HepG2 (cell line): Measurements from ENCODE around the gene NMU. TPM values are rescaled to one million over a fixed set of nuclear protein-coding genes. Genes with fewer than 3 reads are reported as not detected.

Experiments used
- ATAC-seq: fragments of 200-7000 bp; cut with Tn5 transposase; 3 replicates; pipeline ENCODE4 v1.9.1; 2020; ENCODE audit warnings: mild to moderate bottlenecking, moderate library complexity
- BruUV-seq: library from RNA; stranded (reverse); fragments of 400-500 nt; replicated peaks from 2 replicates; lab custom pipeline; 2021; lab: Mats Ljungman, UMichigan
- CTCF ChIA-PET: fragments of 300-600 bp; formaldehyde crosslinking; extraction: SDS; loops from one replicate; lab custom pipeline; 2021; ENCODE audit warnings: low total read pairs, inconsistent platforms, low intra/inter-chr PET ratio; lab: Yijun Ruan, JAX
- POLR2A ChIA-PET: fragments of 350-600 bp; sonication (Branson Sonifier 250); formaldehyde crosslinking; loops from one replicate; lab custom pipeline; 2020; ENCODE audit warnings: antibody characterized with exemption, inconsistent platforms; lab: Yijun Ruan, JAX
- DNase-seq: peaks from one replicate; pipeline ENCODE4 v3.0.0-alpha.2; 2015; ENCODE audit warnings: low spot score
- FAIRE-seq: peaks from 3 replicates; lab custom pipeline; 2011; peaks lifted over from hg19 to GRCh38; lab: Jason Lieb, UNC
- H2AFZ ChIP-seq: one replicate; pipeline ENCODE4 v1.6.1; 2011; ENCODE audit warnings: low read length, inconsistent platforms
- H3K27ac ChIP-seq: fragments of 300-600 bp; 3 replicates; pipeline ENCODE4 v1.8.0; 2011; ENCODE audit warnings: mixed run types, mild to moderate bottlenecking, mixed read lengths, low read length, inconsistent platforms; ENCODE audit not compliant: insufficient read depth; ENCODE audit errors: extremely low read length
- H3K27me3 ChIP-seq, 2 experiments: fragments of 200-600 bp in 1 of 2; 2 replicates in 1 of 2; 3 replicates in 1 of 2; pipeline versions ENCODE4 v1.6.0 to v1.8.0; 2011; ENCODE audit warnings: low read length in 2 of 2, mild to moderate bottlenecking in 2 of 2, moderate library complexity in 2 of 2, inconsistent platforms in 1 of 2; ENCODE audit not compliant: insufficient read depth in 2 of 2, control insufficient read depth in 1 of 2
- H3K36me3 ChIP-seq, 2 experiments: fragments of 200-600 bp in 1 of 2; replicated peaks in 1 of 2; 2 replicates in 1 of 2; 3 replicates in 1 of 2; pipeline versions ENCODE4 v1.5.1 to v1.8.0; 2011; ENCODE audit warnings: low read length in 2 of 2, inconsistent platforms in 1 of 2; ENCODE audit not compliant: insufficient read depth in 2 of 2, control insufficient read depth in 1 of 2
- H3K4me1 ChIP-seq: 2 replicates; pipeline ENCODE4 v1.5.1; 2012; ENCODE audit warnings: low read length, inconsistent platforms; ENCODE audit not compliant: insufficient read depth
- H3K4me2 ChIP-seq: 2 replicates; pipeline ENCODE4 v1.6.0; 2011; ENCODE audit warnings: low read depth, low read length, inconsistent platforms
- H3K4me3 ChIP-seq, 3 experiments: fragments of 200-600 bp in 1 of 3; sonication (generic), shearing (Covaris generic) in 1 of 3; replicated peaks in 1 of 3; 2 replicates each; pipeline ENCODE4 v1.5.1; 2011 to 2016; ENCODE audit warnings: low read length in 3 of 3, inconsistent platforms in 2 of 3, low read depth in 2 of 3, mild to moderate bottlenecking in 2 of 3, control low read depth in 1 of 3, mixed read lengths in 1 of 3; ENCODE audit not compliant: insufficient read depth in 1 of 3
- H3K79me2 ChIP-seq: one replicate; pipeline ENCODE4 v1.6.1; 2011; ENCODE audit warnings: low read length, inconsistent platforms; ENCODE audit not compliant: insufficient read depth
- H3K9ac ChIP-seq: 2 replicates; pipeline ENCODE4 v1.6.0; 2011; ENCODE audit warnings: mild to moderate bottlenecking, low read depth, low read length, inconsistent platforms; ENCODE audit not compliant: insufficient read depth
- H3K9me3 ChIP-seq: 2 replicates; pipeline ENCODE4 v1.5.1; 2012; ENCODE audit warnings: mild to moderate bottlenecking, low read length
- H4K20me1 ChIP-seq: 2 replicates; pipeline ENCODE4 v1.6.0; 2011; ENCODE audit warnings: inconsistent platforms, mild to moderate bottlenecking, low read length, moderate library complexity; ENCODE audit not compliant: insufficient read depth
- GTF2F1 ChIP-seq: fragments of 150-350 bp; IDR thresholded peaks from 2 replicates; pipeline ENCODE4 v1.6.1; 2014; ENCODE audit warnings: low read length
- IRF9 ChIP-seq: sonication (generic); formaldehyde crosslinking; IDR thresholded peaks from 2 replicates; pipeline ENCODE4 v1.8.0; 2022; ENCODE audit warnings: missing genetic modification reagents, mild to moderate bottlenecking, borderline replicate concordance
- MATR3 ChIP-seq: sonication (generic); formaldehyde crosslinking; IDR thresholded peaks from 2 replicates; pipeline ENCODE4 v1.4.0; 2020; ENCODE audit warnings: missing genetic modification reagents
- NFIB ChIP-seq: sonication (generic); formaldehyde crosslinking; IDR thresholded peaks from 2 replicates; pipeline ENCODE4 v1.9.0; 2021; ENCODE audit warnings: missing genetic modification reagents, mild to moderate bottlenecking, borderline replicate concordance
- PBX3 ChIP-seq: sonication (generic); formaldehyde crosslinking; IDR thresholded peaks from 2 replicates; pipeline ENCODE4 v1.8.1; 2023; ENCODE audit warnings: missing genetic modification reagents, inconsistent platforms, borderline replicate concordance
- PPARG ChIP-seq: conservative IDR thresholded peaks from 2 replicates; pipeline ENCODE4 v1.6.1; 2016; ENCODE audit warnings: missing biosample characterization, missing genetic modification reagents
- STAG1 ChIP-seq: sonication (generic); formaldehyde crosslinking; IDR thresholded peaks from 2 replicates; pipeline ENCODE4 v1.4.0; 2020; ENCODE audit warnings: missing genetic modification reagents
- ZNF235 ChIP-seq: sonication (generic); formaldehyde crosslinking; IDR thresholded peaks from 2 replicates; pipeline ENCODE4 v1.8.1; 2023; ENCODE audit warnings: mild to moderate bottlenecking, missing genetic modification reagents, borderline replicate concordance
- WGBS: methylation state at CpG from one replicate; pipeline ENCODE4 v1.1.6; 2017; ENCODE audit warnings: low lambda C conversion rate; 5-methylcytosine and 5-hydroxymethylcytosine counted together
- in situ Hi-C: cut with HindIII; loops from 2 replicates; pipeline ENCODE4 v1.10.0; 2017; ENCODE audit warnings: low pct_unique_long_range_greater_than_20kb; ENCODE audit not compliant: extremely low pct_ligation_motif_present
- intact Hi-C: fragments of 100-400 bp; cut with micrococcal nuclease; formaldehyde crosslinking; loops from one replicate; pipeline ENCODE4 v1.10.0; 2022; ENCODE audit not compliant: unreplicated experiment
- polyA plus RNA-seq, 8 experiments: library from polyadenylated mRNA; depleted of rRNA in 3 of 8; stranded (reverse) in 7 of 8; unstranded in 1 of 8; fragments of >200 nt; fragmentation: Illumina TruSeq in 4 of 8; extraction: Trizol in 4 of 8; gene quantifications; 2 replicates each; pipeline versions ENCODE4 v1.2.1 to v1.2.3, GENCODE V29; 2011 to 2016; ENCODE audit warnings: low read depth in 4 of 8, missing spikeins in 1 of 8, mixed read lengths in 1 of 8; ENCODE audit not compliant: insufficient read depth in 1 of 8
- total RNA-seq, 5 experiments: library from RNA; depleted of rRNA; stranded (reverse); fragments of >200 nt; fragmentation: Illumina TruSeq; extraction: Trizol; gene quantifications; 2 replicates each; pipeline ENCODE4 v1.2.3, GENCODE V29; 2016; ENCODE audit warnings: low read depth in 1 of 5

NMU gene
- total and polyA plus RNA-seq, 2 of the 13 experiments (the other 11 are each of a cell fraction or from before 2014, with no cell fraction given): not detected

- TF ChIP-seq PBX3 (no peak), IRF9 (CRISPR knock-in tag) (no peak), GTF2F1 (no peak), MATR3 (CRISPR knock-in tag) (no peak), PPARG (CRISPR knock-in tag) (no peak), NFIB (CRISPR knock-in tag) (no peak)
Measured at GRCh38 chr4:55681430-55681829, 45.3 kb upstream of the NMU start (continued).

GRCh38 chr4:55675196-55675793 is 39.2 kb upstream of the NMU start:
- H4K20me1 ChIP-seq: no peaks in the 10 kb centered on the region
- no peaks in the 10 kb centered on the region for H3K79me2 ChIP-seq
- 6% methylated on average over 3 of the region's 4 CpGs for WGBS
- H3K9ac ChIP-seq: no peak overlapping the region
- H3K9me3 ChIP-seq: no peaks in the 10 kb centered on the region
- H3K4me3 ChIP-seq: no peak overlapping the region
- H3K4me1 ChIP-seq: no peaks in the 10 kb centered on the region
- H3K4me2 ChIP-seq: no peak overlapping the region
- no peaks in the 10 kb centered on the region; a peak in 1 of 5 replicates for H3K27me3 ChIP-seq
- DNase-seq (no peak), ATAC-seq (no peak), FAIRE-seq (no peak)
- CTCF ChIA-PET: no interaction called here
- in situ Hi-C loops: no loop called here
- intact Hi-C loops: no loop called here
- no peaks in the 10 kb centered on the region for H3K36me3 ChIP-seq
- no peak overlapping the region for H3K27ac ChIP-seq
- no TSS peak for BruUV-seq
- POLR2A ChIA-PET: no interaction called here
- H2AFZ ChIP-seq: no peak overlapping the region
- no peak for TF ChIP-seq ZNF235
- no peak for TF ChIP-seq STAG1 (CRISPR knock-in tag)
